Measurements from ENCODE around the gene ALOX15B. TPM values are rescaled to one million over a fixed set of nuclear protein-coding genes. Genes with fewer than 3 reads are reported as not detected.

Gene ALOX15B
- total RNA-seq (2014; rRNA removed; shearing (Covaris generic); ENCODE audit: low replicate concordance): not detected in 2 replicates

GRCh38 chr17:8038954-8039610 is at the start of gene ALOX15B:
Gene ALOX15B, plus strand, starts transcription at chr17:8039059. Its CDS starts 97 bp downstream, at chr17:8039156.
- Histone ChIP-seq H3K36me3 (no peaks in the 10 kb centered on the region), H3K9me3 (no peaks in the 10 kb centered on the region), H3K4me3 (no peak within 1 kb of the TSS), H3K27me3 (peaks cover 4% of the 10 kb centered on the region; the same call in 1 of the 2 replicates)
- DNase-seq: no peak

- no peaks in the 10 kb centered on the region for H3K36me3 ChIP-seq
- H3K9me3 ChIP-seq: no peaks in the 10 kb centered on the region
- H3K4me3 ChIP-seq: peak overlapping the region; percentile 57
- no peaks in the 10 kb centered on the region for H3K27me3 ChIP-seq
- DNase-seq: peak; percentile 73
These were observed 48.8 kb upstream of the ALOX15B start for GRCh38 chr17:7989781-7990655.

GRCh38 chr17:7992516-7992915 is 46.3 kb upstream of the ALOX15B start:
- H3K9me3 ChIP-seq: no peaks in the 10 kb centered on the region
- H3K27me3 ChIP-seq: peaks cover 3% of the 10 kb centered on the region; the same call in 1 of the 2 replicates
- DNase-seq: no peak
- H3K4me3 ChIP-seq: no peak overlapping the region
- H3K36me3 ChIP-seq: no peaks in the 10 kb centered on the region

GRCh38 chr17:7992924-7993323 is 45.9 kb upstream of the ALOX15B start:
- H3K4me3 ChIP-seq: no peak overlapping the region
- no peaks in the 10 kb centered on the region for H3K9me3 ChIP-seq
- no peak for DNase-seq
- H3K27me3 ChIP-seq: peaks cover 3% of the 10 kb centered on the region; the same call in 1 of the 2 replicates
- no peaks in the 10 kb centered on the region for H3K36me3 ChIP-seq

DNA sequence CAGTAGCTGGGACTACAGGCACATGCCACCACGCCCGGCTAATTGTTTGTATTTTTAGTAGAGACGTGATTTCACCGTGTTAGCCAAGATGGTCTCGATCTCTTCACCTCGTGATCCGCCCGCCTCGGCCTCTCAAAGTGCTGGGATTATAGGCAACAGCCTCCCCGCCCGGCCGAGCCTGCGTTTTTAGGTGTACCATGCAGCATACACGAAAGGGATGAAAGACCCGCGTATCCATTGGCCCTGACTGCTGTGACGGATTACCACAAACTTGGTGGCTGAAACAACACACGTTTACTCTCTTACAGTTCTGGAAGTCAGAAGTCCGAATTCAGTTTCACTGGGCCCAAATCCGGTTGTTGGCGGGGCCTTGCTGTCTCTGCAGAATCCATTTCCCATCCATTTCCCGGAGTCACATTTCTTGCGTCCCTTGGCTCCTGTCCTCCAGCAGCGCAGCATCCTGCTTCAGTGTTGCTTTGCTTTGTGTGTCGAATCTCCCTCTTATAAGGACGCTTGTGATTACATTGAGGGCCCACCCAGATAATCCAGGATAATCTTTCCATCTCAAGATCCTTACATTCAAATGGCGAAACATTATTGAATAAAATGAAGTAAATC is 44.8 kb upstream of the ALOX15B start:
- no peak for DNase-seq
- no peaks in the 10 kb centered on the region for H3K36me3 ChIP-seq
- H3K9me3 ChIP-seq: no peaks in the 10 kb centered on the region
- H3K4me3 ChIP-seq: no peak overlapping the region
- H3K27me3 ChIP-seq: peaks cover 3% of the 10 kb centered on the region

GRCh38 chr17:7995724-7996123 is 43.1 kb upstream of the ALOX15B start:
- H3K4me3 ChIP-seq: no peak overlapping the region
- no peak for DNase-seq
- no peaks in the 10 kb centered on the region for H3K9me3 ChIP-seq
- H3K27me3 ChIP-seq: peaks cover 11% of the 10 kb centered on the region
- no peaks in the 10 kb centered on the region for H3K36me3 ChIP-seq

DNA sequence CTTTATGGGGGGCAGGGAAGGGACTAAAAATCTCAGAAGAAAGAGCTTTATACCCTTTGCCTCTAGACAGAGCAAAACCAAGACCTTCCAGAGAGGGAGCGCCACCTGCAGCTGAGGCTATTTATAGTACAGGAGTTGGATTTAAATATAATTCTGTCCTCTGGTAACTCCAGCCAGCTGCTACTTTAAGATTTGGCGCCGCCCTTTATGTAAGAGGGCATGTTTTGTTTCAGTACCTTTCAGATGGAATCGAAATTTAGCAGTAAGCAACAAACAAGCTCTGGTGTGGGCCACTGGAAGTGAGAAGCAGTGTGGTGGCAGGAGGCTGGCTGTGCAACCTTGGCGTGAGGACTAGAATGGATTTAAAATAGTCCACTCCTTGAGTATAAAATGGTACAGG is 41.7 kb upstream of the ALOX15B start:
- Histone ChIP-seq H3K27me3 (peaks cover 16% of the 10 kb centered on the region), H3K4me3 (no peak overlapping the region), H3K9me3 (no peaks in the 10 kb centered on the region), H3K36me3 (no peaks in the 10 kb centered on the region)
- DNase-seq: no peak

- Histone ChIP-seq H3K27me3 (peaks cover 15% of the 10 kb centered on the region), H3K4me3 (no peak within 1 kb of the TSS), H3K9me3 (no peaks in the 10 kb centered on the region), H3K36me3 (no peaks in the 10 kb centered on the region)
- no peak for DNase-seq
These were observed 36.7 kb upstream of the ALOX15B start, which contains the start of gene GUCY2D for GRCh38 chr17:8001976-8002720. Gene GUCY2D, plus strand, starts transcription at chr17:8002615. Its CDS starts 433 bp downstream, at chr17:8003048.

DNA sequence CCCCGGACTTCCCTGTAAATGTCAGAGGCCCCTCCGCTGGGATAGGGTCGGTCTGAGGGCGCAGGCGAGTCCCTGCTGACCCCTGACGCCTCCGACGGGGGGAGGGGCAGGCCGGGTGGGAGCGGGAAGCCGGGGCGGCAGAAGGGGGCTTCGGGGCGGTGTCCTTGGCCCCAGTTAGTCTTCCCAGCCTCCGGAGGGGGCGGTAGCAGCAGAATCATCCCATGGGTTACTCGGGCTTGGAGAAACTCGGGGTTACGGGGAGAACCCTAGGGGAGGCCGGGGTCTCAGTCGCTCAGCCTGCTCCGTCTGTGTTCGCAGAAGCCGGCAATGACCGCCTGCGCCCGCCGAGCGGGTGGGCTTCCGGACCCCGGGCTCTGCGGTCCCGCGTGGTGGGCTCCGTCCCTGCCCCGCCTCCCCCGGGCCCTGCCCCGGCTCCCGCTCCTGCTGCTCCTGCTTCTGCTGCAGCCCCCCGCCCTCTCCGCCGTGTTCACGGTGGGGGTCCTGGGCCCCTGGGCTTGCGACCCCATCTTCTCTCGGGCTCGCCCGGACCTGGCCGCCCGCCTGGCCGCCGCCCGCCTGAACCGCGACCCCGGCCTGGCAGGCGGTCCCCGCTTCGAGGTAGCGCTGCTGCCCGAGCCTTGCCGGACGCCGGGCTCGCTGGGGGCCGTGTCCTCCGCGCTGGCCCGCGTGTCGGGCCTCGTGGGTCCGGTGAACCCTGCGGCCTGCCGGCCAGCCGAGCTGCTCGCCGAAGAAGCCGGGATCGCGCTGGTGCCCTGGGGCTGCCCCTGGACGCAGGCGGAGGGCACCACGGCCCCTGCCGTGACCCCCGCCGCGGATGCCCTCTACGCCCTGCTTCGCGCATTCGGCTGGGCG is 35.9 kb upstream of the ALOX15B start:
- DNase-seq: no peak
- Histone ChIP-seq H3K36me3 (no peaks in the 10 kb centered on the region), H3K4me3 (no peak overlapping the region), H3K27me3 (peaks cover 15% of the 10 kb centered on the region), H3K9me3 (no peaks in the 10 kb centered on the region)

- Histone ChIP-seq H3K9me3 (no peaks in the 10 kb centered on the region), H3K4me3 (no peak overlapping the region), H3K27me3 (peaks cover 15% of the 10 kb centered on the region), H3K36me3 (no peaks in the 10 kb centered on the region)
- DNase-seq: no peak
These were observed 35.2 kb upstream of the ALOX15B start for GRCh38 chr17:8003594-8004181.

DNA sequence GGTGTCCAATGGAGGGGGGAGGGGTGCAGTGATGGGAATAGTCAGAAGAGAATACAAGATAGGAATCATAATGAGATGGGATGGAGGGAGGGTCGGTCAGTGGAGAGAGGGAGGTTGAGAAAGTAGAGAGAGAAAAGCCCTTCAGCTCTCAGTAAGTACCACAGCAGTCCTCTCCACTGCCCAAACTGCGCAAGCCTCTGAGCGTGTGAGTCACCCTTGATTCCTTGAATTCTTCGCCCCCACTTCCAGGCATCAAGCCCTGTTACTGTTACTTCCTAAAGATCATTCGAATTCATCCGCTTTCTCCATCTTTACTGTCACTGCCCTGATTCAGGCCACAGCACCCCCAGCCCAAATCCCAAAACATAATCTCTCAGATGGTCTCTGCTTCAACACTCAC is 34.0 kb upstream of the ALOX15B start:
- Histone ChIP-seq H3K36me3 (no peaks in the 10 kb centered on the region), H3K4me3 (no peak overlapping the region), H3K9me3 (no peaks in the 10 kb centered on the region), H3K27me3 (peaks cover 15% of the 10 kb centered on the region)
- DNase-seq: peak; percentile 42

GRCh38 chr17:8005357-8005756 is 33.5 kb upstream of the ALOX15B start:
- H3K4me3 ChIP-seq: no peak overlapping the region
- DNase-seq: no peak
- no peaks in the 10 kb centered on the region for H3K9me3 ChIP-seq
- peaks cover 11% of the 10 kb centered on the region for H3K27me3 ChIP-seq
- no peaks in the 10 kb centered on the region for H3K36me3 ChIP-seq

DNA sequence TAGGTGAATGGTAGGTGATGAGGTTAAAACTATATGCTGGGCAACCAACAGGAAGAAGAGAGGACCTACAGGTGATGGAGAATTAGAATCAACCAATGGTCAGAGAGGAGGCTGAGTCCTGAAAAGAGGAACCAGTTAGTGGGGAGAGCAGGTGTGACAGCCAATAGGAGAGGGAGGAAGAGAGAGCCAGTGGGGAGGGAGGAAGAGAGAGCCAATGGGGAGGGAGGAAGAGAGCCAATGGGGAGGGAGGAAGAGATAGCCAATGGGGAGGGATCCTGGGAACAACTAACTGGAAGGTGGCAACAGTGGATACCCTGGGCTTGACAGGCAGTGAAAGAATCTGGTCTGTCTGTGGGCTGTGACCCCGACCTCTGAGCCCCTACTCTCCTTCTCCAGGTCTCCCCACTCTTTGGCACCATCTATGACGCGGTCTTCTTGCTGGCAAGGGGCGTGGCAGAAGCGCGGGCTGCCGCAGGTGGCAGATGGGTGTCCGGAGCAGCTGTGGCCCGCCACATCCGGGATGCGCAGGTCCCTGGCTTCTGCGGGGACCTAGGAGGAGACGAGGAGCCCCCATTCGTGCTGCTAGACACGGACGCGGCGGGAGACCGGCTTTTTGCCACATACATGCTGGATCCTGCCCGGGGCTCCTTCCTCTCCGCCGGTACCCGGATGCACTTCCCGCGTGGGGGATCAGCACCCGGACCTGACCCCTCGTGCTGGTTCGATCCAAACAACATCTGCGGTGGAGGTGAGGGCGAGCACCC is 32.7 kb upstream of the ALOX15B start:
- no peaks in the 10 kb centered on the region for H3K36me3 ChIP-seq
- 0 out of 2 replicates have a peak, but pooled peaks cover 6% of the 10 kb centered on the region for H3K27me3 ChIP-seq
- H3K9me3 ChIP-seq: no peaks in the 10 kb centered on the region
- DNase-seq: no peak
- H3K4me3 ChIP-seq: no peak overlapping the region

GRCh38 chr17:8006836-8007680 is 31.8 kb upstream of the ALOX15B start:
- H3K4me3 ChIP-seq: no peak overlapping the region
- 0 out of 2 replicates have a peak, but pooled peaks cover 3% of the 10 kb centered on the region for H3K27me3 ChIP-seq
- H3K9me3 ChIP-seq: no peaks in the 10 kb centered on the region
- no peaks in the 10 kb centered on the region for H3K36me3 ChIP-seq
- no peak for DNase-seq
